Fibroblast of the aortic adventitia (primary cell): ENCODE data around the gene TMPRSS11A. TPM values are rescaled to one million over a fixed set of nuclear protein-coding genes. Genes with fewer than 3 reads are reported as not detected.

Source experiments
- DNase-seq: peaks from one replicate; pipeline ENCODE4 v3.0.0-alpha.2; 2010; ENCODE audit warnings: low read depth
- H3K4me3 ChIP-seq: 2 replicates; pipeline ENCODE4 v1.5.1; 2011; ENCODE audit warnings: low read depth, mild to moderate bottlenecking, control low read depth, low read length, moderate library complexity
- total RNA-seq: library from RNA; depleted of rRNA; stranded (reverse); fragments of >200 nt; gene quantifications from 2 replicates; pipeline ENCODE4 v1.2.3, GENCODE V29; 2012; ENCODE audit warnings: low replicate concordance
- TF ChIP-seq, protein P1 (sequence below): IDR thresholded peaks from 2 replicates; pipeline ENCODE4 v1.5.1; 2011; ENCODE audit warnings: mild to moderate bottlenecking, low read length, control low read depth, inconsistent platforms; ENCODE audit not compliant: insufficient read depth

The TMPRSS11A gene
- total RNA-seq, 1 donor: under 0.01 TPM

DNA sequence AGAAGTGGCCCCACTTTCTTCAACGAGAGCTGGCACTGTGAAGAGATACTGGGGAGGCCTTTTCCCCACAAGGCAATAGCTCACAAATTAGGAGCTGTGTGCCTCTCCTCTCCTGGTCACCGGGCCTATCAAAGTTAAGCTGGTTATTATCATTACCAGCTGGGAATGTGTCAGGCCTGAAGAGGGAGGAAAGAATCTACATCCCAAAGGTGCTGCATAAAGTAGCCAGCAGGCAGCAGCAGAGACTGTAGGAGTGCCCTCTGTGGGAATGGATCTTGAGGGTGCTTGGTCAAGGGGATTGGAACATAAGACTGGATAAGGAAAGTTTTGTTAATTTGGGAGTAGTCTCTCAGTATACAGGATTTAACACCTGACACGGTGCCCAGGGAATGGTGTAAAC is 70.4 kb downstream of the TMPRSS11A start:
- TF ChIP-seq, protein P1, sequence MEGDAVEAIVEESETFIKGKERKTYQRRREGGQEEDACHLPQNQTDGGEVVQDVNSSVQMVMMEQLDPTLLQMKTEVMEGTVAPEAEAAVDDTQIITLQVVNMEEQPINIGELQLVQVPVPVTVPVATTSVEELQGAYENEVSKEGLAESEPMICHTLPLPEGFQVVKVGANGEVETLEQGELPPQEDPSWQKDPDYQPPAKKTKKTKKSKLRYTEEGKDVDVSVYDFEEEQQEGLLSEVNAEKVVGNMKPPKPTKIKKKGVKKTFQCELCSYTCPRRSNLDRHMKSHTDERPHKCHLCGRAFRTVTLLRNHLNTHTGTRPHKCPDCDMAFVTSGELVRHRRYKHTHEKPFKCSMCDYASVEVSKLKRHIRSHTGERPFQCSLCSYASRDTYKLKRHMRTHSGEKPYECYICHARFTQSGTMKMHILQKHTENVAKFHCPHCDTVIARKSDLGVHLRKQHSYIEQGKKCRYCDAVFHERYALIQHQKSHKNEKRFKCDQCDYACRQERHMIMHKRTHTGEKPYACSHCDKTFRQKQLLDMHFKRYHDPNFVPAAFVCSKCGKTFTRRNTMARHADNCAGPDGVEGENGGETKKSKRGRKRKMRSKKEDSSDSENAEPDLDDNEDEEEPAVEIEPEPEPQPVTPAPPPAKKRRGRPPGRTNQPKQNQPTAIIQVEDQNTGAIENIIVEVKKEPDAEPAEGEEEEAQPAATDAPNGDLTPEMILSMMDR: peak; percentile 10
- H3K4me3 ChIP-seq: no peak overlapping the region
- no peak for DNase-seq

DNA sequence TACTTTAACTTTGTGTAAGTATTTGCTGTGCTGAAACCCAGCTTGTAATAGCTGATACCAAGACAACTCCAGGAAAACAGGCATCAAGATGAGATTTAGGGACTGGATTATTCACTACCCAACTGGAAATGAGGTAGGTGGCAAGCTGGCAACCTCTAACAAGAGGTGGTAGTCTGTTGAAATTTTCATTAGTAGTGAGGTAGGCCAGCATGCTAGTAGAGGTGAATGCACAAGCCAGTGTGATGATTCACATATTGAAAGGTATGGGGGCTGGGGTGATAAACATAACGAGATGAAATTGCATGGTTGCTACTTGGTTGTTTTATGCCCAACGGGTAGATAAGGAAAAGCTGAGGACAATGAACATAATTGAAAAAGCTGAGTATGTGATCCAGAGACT is 71.0 kb downstream of the TMPRSS11A start:
- DNase-seq: no peak
- H3K4me3 ChIP-seq: no peak overlapping the region
- TF ChIP-seq, protein P1: no peak

DNA sequence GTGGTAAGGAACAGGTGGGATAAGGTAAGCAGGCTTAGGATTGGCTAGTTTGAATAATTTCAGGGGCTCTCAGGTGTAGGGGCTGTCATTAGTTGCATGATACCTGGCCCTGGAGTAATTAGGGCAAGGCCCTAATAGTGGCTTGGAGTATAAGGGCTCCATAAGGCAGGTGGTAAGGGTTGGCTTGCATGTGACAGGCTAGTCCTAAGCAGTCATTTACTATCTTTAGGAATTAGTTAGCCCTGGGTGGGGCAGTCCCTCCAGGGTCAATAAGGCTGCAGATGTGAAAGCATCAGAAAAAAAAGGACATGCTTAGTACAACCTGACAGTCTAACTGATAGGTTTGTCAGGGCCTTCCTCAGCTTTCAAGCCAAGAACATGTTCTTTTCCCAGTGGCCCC is 71.6 kb downstream of the TMPRSS11A start:
- no peak overlapping the region for H3K4me3 ChIP-seq
- TF ChIP-seq, protein P1: no peak
- DNase-seq: no peak

DNA sequence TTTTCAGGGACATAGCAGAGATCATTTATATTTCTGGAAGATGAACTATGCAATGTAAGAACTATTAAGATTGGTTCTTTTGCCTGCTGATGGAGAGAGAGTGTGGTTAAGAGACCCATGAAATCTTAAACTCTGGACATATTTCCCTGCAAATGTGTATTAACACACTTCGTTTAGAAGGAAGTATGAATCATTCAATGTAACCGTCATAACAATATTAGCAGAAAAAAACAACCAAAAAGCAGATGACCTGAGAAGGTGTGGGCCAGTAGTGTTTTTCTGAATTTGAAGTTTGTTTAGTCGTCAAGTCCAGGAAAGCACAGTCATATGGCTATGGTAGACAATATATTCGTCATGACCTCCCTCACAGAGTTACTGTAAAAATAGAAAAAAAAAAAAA is 77.0 kb downstream of the TMPRSS11A start:
- no peak overlapping the region for H3K4me3 ChIP-seq
- TF ChIP-seq, protein P1: no peak
- DNase-seq: peak; percentile 17

DNA sequence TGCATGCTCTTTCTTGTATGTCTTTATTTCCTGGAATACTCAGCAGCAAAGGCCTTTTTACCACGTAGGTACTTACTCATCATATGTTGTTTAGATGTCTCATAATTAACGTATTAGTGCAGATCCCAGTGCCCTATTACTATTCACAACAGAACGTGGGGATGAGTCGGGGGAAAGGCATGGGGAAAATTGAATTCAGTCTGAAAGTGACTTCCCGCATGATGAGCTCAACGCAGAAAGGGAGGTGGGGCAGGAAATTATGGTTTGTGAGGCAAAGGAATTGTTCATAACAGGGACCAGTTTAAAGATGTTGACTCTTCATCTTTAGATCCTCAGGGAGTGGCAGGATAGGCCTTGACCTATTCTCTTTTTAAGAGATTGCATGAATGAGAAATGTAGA is 77.5 kb downstream of the TMPRSS11A start:
- H3K4me3 ChIP-seq: no peak overlapping the region
- TF ChIP-seq, protein P1: no peak
- DNase-seq: peak; percentile 70

DNA sequence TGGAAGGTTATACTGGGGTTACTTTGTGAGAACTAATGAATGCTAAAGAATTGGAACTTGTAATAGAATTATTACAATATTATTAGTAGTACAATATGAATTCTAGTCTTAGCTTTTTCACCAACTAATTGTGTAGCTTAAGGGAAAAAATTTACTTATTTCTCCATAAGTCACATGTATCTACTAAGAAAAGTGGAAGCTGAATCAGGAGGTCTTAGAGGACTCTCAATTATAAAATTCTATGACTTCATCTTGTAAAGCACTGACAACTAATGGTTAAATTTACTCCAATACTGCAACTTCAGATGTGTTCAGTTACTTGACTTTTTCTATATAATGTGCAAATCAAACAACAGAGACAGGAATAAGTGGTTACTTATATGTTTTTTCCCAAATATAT is 78.6 kb downstream of the TMPRSS11A start:
- H3K4me3 ChIP-seq: no peak overlapping the region
- TF ChIP-seq, protein P1: no peak
- DNase-seq: no peak

DNA sequence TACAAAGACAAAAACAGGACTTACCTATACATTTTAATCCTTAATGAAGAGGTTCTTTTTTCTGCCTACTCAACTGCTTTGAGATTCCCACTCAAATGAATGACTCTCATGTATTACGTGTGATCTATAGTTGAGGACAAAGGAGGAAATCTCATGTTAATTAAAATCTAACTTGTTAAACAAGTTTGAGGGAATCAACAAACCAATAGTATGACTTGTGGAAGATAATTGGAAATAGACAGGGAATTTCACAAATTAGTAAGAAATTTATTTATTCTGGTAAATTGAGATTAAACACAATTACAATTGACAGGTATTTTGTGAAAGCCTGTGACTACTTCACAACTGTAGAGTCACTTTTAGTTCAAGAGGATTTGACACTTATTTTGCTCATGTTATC is 79.4 kb downstream of the TMPRSS11A start, which contains the start of gene TMPRSS11D:
TSS of gene TMPRSS11D (minus strand) at position 101 of the 400 bp plus-strand sequence. CDS start at position 32, 69 bp downstream.
- DNase-seq: no peak
- TF ChIP-seq, protein P1: no peak
- H3K4me3 ChIP-seq: no peak within 1 kb of the TSS
